C4-2B (cell line): ENCODE results near the gene AGBL4.

Source experiments
- CTCF ChIP-seq: fragments of 450-650 bp; conservative IDR thresholded peaks from 2 replicates; pipeline ENCODE4 v1.5.1; 2017; ENCODE audit warnings: mild to moderate bottlenecking
- ZFX ChIP-seq: fragments of 450-650 bp; IDR thresholded peaks from 2 replicates; pipeline ENCODE4 v1.6.1; 2017

- no peak for TF ChIP-seq CTCF
- no peak for TF ChIP-seq ZFX
These were observed 1267.0 kb downstream of the AGBL4 start for GRCh38 chr1:48756683-48757316.
